GM21447 (cell line): ENCODE measurements around the gene MBIP.

ENCODE experiments used
- ATAC-seq: cut with Tn5 transposase; IDR thresholded peaks from one replicate; pipeline ENCODE4 v1.9.1; 2021; ENCODE audit not compliant: unreplicated experiment

The MBIP gene

GRCh38 chr14:36313898-36314297 lies 6.5 kb downstream of the MBIP start:
- ATAC-seq: no peak

- ATAC-seq: no peak
Observed at GRCh38 chr14:36313206-36313605, 7.2 kb downstream of the MBIP start.

GRCh38 chr14:36306836-36307235 lies 13.6 kb downstream of the MBIP start:
- ATAC-seq: no peak

- no peak for ATAC-seq
Observed at GRCh38 chr14:36304895-36305294, 15.5 kb downstream of the MBIP start.

- no peak for ATAC-seq
Observed at GRCh38 chr14:36303960-36304359, 16.5 kb downstream of the MBIP start.

GRCh38 chr14:36302823-36303222 lies 17.6 kb downstream of the MBIP start:
- ATAC-seq: no peak

GRCh38 chr14:36301159-36301558 lies 19.3 kb downstream of the MBIP start:
- no peak for ATAC-seq

- no peak for ATAC-seq
Observed at GRCh38 chr14:36300337-36300736, 20.1 kb downstream of the MBIP start.

- no peak for ATAC-seq
Observed at GRCh38 chr14:36295642-36296627, 24.5 kb downstream of the MBIP start.

GRCh38 chr14:36294543-36294942 lies 25.9 kb downstream of the MBIP start:
- ATAC-seq: no peak

- ATAC-seq: no peak
Observed at GRCh38 chr14:36293824-36294223, 26.6 kb downstream of the MBIP start.

GRCh38 chr14:36289954-36290353 lies 30.5 kb downstream of the MBIP start:
- ATAC-seq: no peak

GRCh38 chr14:36288496-36288895 lies 31.9 kb downstream of the MBIP start:
- ATAC-seq: no peak

GRCh38 chr14:36284971-36285595 lies 35.4 kb downstream of the MBIP start:
- ATAC-seq: no peak

- no peak for ATAC-seq
Observed at GRCh38 chr14:36281309-36281708, 39.1 kb downstream of the MBIP start.

GRCh38 chr14:36279306-36280190 lies 40.9 kb downstream of the MBIP start:
- no peak for ATAC-seq

GRCh38 chr14:36275741-36276140 lies 44.7 kb downstream of the MBIP start:
- ATAC-seq: no peak

GRCh38 chr14:36271939-36272907 lies 48.2 kb downstream of the MBIP start:
- no peak for ATAC-seq

GRCh38 chr14:36271222-36271621 lies 49.2 kb downstream of the MBIP start:
- ATAC-seq: no peak

GRCh38 chr14:36270191-36270590 lies 50.2 kb downstream of the MBIP start:
- ATAC-seq: no peak
